DND-41 (cell line): ENCODE data around the gene C1orf122.

Experiments used
- CTCF ChIP-seq: IDR thresholded peaks from 2 replicates; pipeline ENCODE4 v1.5.1; 2012; ENCODE audit warnings: borderline replicate concordance, low read length, moderate library complexity, mild to moderate bottlenecking; ENCODE audit not compliant: poor library complexity, severe bottlenecking; ENCODE audit errors: extremely low read depth
- EZH2 ChIP-seq: IDR thresholded peaks from 3 replicates; pipeline ENCODE4 v1.6.1; 2012; ENCODE audit warnings: borderline replicate concordance, low read depth, mild to moderate bottlenecking, moderate library complexity, low read length, inconsistent platforms; ENCODE audit not compliant: severe bottlenecking

GRCh38 chr1:37845049-37845646, 37.6 kb downstream of the C1orf122 start:
- no peak for TF ChIP-seq CTCF
- TF ChIP-seq EZH2: no peak
